GM21381 (cell line): ENCODE results near the gene MYO10.
A peak's percentile ranks its signal among the peaks of the same experiment; 100 is the strongest.
"Not testable (repeated sequence)": the region's sequence is repeated elsewhere in the genome, so short reads cannot be mapped to it uniquely, and the experiment has no call there.

ENCODE experiments used
- ATAC-seq: cut with Tn5 transposase; IDR thresholded peaks from one replicate; pipeline ENCODE4 v1.9.1; 2021; ENCODE audit warnings: mild to moderate bottlenecking, moderate library complexity; ENCODE audit not compliant: unreplicated experiment

Gene MYO10

DNA sequence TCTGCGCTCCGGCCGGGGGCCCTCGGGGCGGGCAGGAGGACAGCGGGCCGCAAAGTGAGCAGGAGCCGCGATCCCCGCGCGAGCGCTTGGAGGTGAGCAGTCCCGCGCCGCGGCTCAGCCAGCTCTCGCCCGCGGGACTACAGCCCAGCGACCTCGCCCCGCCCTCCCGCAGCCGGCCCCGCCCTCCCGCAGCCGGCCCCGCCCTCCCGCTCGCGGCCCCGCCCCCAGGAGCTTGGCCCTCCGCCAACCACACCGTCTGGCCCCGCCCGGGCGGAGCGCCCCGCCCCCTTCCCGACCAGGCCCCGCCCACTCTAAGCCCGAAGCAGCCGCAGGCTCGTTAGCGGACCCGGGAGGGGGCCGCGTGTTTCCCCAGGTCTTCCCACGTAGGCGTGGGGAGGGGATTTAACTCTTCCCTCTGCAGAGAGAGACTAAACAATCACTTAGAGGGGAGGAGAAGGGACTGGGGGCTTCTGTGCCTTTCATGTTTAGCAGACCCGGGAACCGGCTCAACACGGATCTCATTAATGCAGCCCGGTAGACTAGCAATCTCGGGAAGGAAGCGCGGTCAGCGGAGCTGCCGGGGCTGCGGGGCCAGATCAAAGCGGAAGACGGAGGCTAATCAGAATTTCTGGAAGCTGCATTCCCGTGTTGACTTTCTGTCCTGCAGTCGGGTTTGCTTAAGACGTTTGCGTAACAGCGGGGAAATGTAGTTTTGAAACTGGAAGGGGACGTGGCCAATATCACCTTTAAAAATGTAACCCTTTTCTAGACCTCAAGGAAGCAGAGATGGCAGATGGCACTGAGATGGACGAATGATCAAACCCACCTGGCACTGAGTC is at the start of gene MYO10:
MYO10 (minus strand) TSS at position 139 of the 839 bp plus-strand sequence. CDS start 480 bp downstream, outside the sequence.
- peak; percentile 62 for ATAC-seq

DNA sequence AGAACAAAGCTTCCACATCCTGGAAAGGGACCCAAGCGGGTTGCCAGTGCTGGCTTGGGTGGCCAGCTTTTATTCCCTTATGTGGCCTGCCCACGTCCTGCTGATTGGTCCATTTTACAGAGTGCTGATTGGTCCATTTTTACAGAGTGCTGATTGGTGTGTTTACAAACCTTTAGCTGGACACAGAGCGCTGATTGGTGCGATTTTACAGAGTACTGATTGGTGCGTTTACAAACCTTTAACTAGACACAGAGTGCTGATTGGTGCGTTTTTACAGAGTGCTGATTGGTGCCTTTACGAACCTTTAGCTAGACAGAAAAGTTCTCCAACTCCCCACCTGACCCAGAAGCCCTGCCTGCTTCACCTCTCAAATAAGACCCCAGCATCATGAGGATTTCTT is 49.2 kb upstream of the MYO10 start:
- not testable (repeated sequence) for ATAC-seq

GRCh38 chr5:16983972-16984371 is 47.9 kb upstream of the MYO10 start:
- ATAC-seq, result no peak

DNA sequence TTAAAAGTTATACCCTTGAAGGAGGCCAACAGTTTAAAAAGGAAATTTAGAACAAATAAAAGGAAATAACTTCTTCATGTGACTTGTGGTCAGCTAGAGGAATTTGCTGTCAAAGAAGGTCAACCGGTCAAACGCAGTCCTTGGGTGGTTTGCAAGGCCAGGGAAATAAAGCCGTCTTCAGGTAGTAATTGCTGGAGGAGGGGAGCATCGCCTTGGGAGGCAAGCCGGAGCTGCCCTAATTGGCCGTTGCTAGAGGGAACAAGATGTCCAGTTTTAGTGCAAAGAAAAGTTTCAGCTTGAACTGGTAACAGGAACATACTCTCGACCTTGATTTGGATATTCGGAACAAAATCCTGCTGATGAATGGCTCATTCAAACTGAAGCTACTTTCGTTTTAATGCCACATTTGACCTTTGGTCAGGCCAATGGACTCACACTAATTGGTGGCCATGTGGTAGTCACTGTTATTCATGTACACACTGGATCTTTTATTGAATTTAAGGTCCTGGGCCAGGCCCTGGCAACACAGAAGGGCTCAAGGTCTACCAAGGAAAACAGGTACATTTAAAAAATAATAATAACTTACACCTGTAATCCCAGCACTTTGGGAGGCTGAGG is 47.0 kb upstream of the MYO10 start:
- no peak for ATAC-seq

DNA sequence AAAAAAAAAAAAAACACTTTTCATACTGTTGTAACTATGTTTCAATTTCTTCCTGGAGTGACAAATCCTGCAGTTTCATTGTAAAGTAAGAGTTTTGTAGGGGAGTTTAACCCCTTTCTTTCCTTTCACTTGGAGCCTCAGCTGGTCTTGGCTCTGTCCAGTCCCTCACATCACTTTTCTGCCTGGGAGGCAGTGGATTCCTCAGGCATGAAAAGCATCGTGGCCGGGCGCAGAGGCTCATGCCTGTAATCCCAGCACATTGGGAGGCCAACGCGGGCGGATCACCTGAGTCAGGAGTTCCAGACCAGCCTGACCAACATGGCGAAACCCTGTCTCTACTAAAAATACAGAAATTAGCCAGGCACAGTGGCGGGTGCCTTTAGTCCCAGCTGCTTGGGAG is 45.6 kb upstream of the MYO10 start:
- no peak for ATAC-seq

GRCh38 chr5:16980983-16981382 is 44.9 kb upstream of the MYO10 start:
- no peak for ATAC-seq

DNA sequence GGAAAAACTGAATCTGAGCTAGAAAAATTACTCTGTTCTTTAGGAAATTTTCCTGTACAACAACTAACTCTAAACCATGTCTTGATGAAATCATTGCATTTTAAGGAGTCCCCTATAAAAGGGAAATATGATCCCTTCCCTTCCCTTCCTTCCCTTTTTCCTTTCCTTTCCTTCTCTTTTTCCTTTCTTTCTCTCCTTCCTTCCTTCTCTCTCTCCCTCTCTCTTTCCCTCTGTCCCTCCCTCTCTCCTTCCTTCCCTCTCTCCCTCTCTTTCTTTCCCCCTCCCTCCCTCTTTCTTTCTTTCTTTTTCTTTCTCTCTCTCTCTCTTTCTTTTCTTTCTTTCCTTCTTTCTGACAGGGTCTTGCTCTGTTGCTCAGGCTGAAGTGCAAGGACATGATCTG is 42.2 kb upstream of the MYO10 start:
- no peak for ATAC-seq

- ATAC-seq, result peak; percentile 83
These were observed 40.5 kb upstream of the MYO10 start for GRCh38 chr5:16976625-16977008.

- peak; percentile 84 for ATAC-seq
These were observed 40.0 kb upstream of the MYO10 start for GRCh38 chr5:16975950-16976624.

- ATAC-seq, result no peak
These were observed 38.9 kb upstream of the MYO10 start for GRCh38 chr5:16974981-16975380.

- ATAC-seq, result no peak
These were observed 34.7 kb upstream of the MYO10 start for GRCh38 chr5:16970826-16971225.

GRCh38 chr5:16970260-16970659 is 34.2 kb upstream of the MYO10 start:
- no peak for ATAC-seq

DNA sequence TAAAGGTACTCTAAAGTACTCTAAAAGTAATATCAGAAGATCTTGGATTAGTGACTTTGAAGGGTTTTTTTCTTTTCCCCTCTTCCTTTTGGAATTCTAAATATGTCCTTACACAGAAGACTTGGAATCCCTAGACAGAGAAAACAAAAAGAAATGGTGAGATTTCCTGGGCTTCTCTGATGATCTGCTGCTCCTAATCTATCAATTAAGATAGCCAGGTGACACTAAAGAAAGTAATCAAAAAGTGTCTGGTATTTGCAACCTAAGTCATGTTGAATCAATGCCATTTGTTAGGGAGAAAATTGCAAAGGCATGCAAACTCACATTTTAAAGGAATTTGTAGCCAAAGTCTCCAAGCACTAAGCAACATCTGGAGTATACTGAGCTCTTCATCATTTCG is 29.5 kb upstream of the MYO10 start:
- ATAC-seq, result no peak

GRCh38 chr5:16963821-16964220 is 27.7 kb upstream of the MYO10 start:
- no peak for ATAC-seq

- ATAC-seq, result no peak
These were observed 25.0 kb upstream of the MYO10 start for GRCh38 chr5:16961131-16961530.

- no peak for ATAC-seq
These were observed 21.5 kb upstream of the MYO10 start for GRCh38 chr5:16957304-16958196.

GRCh38 chr5:16953729-16954128 is 17.6 kb upstream of the MYO10 start:
- no peak for ATAC-seq

GRCh38 chr5:16952968-16953671 is 17.0 kb upstream of the MYO10 start:
- no peak for ATAC-seq

DNA sequence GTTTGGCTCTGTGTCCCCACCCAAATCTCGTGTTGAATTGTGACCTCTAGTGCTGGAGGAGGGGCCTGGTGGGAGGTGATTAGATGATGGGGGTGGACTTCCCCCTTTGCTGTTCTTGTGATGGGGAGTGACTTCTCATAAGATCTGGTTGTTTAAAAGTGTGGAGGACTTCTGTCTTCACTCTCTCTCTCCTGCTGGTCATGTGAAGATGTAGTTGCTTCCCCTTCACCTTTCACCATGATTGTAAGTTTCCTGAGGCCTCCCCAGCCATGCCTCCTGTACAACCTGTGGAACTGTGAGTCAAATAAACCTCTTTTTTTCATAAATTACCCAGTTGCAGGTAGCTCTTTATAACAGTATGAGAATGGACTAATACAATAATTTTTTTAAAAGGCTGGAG is 10.6 kb upstream of the MYO10 start:
- no peak for ATAC-seq

GRCh38 chr5:16944816-16945562 is 8.9 kb upstream of the MYO10 start:
- no peak for ATAC-seq
